SW 1271 (cell line): Measurements from ENCODE around the gene AAMDC.
"Not testable (repeated sequence)": the region's sequence is repeated elsewhere in the genome, so short reads cannot be mapped to it uniquely, and the experiment has no call there.

Experiments
- DNase-seq, 2 experiments: peaks; one replicate each; lab custom pipeline; 2025; lab: John Stamatoyannopoulos, UW

AAMDC gene

GRCh38 chr11:77886401-77886800, 65.5 kb downstream of the AAMDC start:
- DNase-seq: no peak

GRCh38 chr11:77889045-77889444, 68.1 kb downstream of the AAMDC start:
- DNase-seq: not testable (repeated sequence)

GRCh38 chr11:77890100-77890614, 69.2 kb downstream of the AAMDC start:
- not testable (repeated sequence) for DNase-seq

GRCh38 chr11:77890619-77891056, 69.7 kb downstream of the AAMDC start:
- not testable (repeated sequence) for DNase-seq

GRCh38 chr11:77891256-77891655, 70.3 kb downstream of the AAMDC start:
- DNase-seq: not testable (repeated sequence)

- DNase-seq: not testable (repeated sequence)
These were observed 70.8 kb downstream of the AAMDC start for GRCh38 chr11:77891703-77892102.

- not testable (repeated sequence) for DNase-seq
These were observed 74.0 kb downstream of the AAMDC start for GRCh38 chr11:77894949-77895348.

- no peak for DNase-seq
These were observed 87.9 kb downstream of the AAMDC start for GRCh38 chr11:77908835-77909234.

- no peak for DNase-seq
These were observed 88.3 kb downstream of the AAMDC start for GRCh38 chr11:77909277-77909676.

GRCh38 chr11:77910828-77911227, 89.9 kb downstream of the AAMDC start:
- not testable (repeated sequence) for DNase-seq

- DNase-seq: not testable (repeated sequence)
These were observed 92.8 kb downstream of the AAMDC start for GRCh38 chr11:77913608-77914306.

GRCh38 chr11:77914307-77914791, 93.4 kb downstream of the AAMDC start:
- peak in 1 of 2 experiments; percentile 60 for DNase-seq

- DNase-seq: not testable (repeated sequence)
These were observed 96.8 kb downstream of the AAMDC start for GRCh38 chr11:77917713-77918112.
